SK-N-SH (cell line): ENCODE measurements around the gene TNFRSF18.

Experiments
- EZH2phosphoT487 ChIP-seq: fragments of 200-600 bp; sonication (generic); IDR thresholded peaks from 2 replicates; pipeline ENCODE4 v1.6.1; 2017; ENCODE audit warnings: low read depth, mixed run types, mild to moderate bottlenecking, antibody characterized with exemption, moderate library complexity, borderline replicate concordance
- FOXM1 ChIP-seq: IDR thresholded peaks from 2 replicates; pipeline ENCODE4 v1.4.0; 2012; ENCODE audit warnings: low read depth, mild to moderate bottlenecking
- JUND ChIP-seq: IDR thresholded peaks from 2 replicates; pipeline ENCODE4 v1.4.0; 2012
- POLR2AphosphoS5 ChIP-seq: IDR thresholded peaks from 2 replicates; pipeline ENCODE4 v1.6.1; 2012; ENCODE audit warnings: low read depth, low read length
- TAF1 ChIP-seq: IDR thresholded peaks from 2 replicates; pipeline ENCODE4 v1.6.1; 2012; ENCODE audit warnings: low read depth, mild to moderate bottlenecking, low read length, moderate library complexity, borderline replicate concordance
- TF ChIP-seq, protein P1 (sequence below): IDR thresholded peaks from 2 replicates; pipeline ENCODE4 v1.4.0; 2012; ENCODE audit warnings: low read depth
- TF ChIP-seq, protein P2 (sequence below): fragments of 200-600 bp; sonication (generic); IDR thresholded peaks from 2 replicates; pipeline ENCODE4 v1.6.1; 2017; ENCODE audit warnings: antibody characterized with exemption, mild to moderate bottlenecking, moderate library complexity
- TF ChIP-seq, protein P3 (sequence below): IDR thresholded peaks from 2 replicates; pipeline ENCODE4 v1.6.1; 2012; ENCODE audit warnings: mild to moderate bottlenecking, low read depth, low read length, moderate library complexity

DNA sequence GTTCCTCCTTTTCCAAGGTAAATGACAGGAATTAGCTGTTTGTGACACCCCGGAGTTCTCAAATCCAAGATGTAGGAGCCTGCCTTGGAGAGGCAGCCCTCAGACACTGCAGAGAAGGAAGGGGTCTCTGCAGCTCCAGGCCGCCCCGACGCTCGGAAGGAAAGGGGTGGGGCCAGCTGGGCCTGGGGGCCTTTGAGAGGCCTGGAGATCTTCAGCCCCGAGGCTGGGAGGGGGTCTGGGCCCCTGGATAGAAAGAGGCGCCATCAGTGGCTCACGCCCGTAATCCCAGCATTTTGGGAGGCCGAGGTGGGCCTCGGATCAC lies 1.1 kb upstream of the TNFRSF18 start:
- TF ChIP-seq JUND (no peak), POLR2AphosphoS5 (no peak), EZH2phosphoT487 (no peak), FOXM1 (no peak), TAF1 (no peak)
- TF ChIP-seq, protein P1, sequence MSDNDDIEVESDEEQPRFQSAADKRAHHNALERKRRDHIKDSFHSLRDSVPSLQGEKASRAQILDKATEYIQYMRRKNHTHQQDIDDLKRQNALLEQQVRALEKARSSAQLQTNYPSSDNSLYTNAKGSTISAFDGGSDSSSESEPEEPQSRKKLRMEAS, result no peak
- TF ChIP-seq, protein P2, sequence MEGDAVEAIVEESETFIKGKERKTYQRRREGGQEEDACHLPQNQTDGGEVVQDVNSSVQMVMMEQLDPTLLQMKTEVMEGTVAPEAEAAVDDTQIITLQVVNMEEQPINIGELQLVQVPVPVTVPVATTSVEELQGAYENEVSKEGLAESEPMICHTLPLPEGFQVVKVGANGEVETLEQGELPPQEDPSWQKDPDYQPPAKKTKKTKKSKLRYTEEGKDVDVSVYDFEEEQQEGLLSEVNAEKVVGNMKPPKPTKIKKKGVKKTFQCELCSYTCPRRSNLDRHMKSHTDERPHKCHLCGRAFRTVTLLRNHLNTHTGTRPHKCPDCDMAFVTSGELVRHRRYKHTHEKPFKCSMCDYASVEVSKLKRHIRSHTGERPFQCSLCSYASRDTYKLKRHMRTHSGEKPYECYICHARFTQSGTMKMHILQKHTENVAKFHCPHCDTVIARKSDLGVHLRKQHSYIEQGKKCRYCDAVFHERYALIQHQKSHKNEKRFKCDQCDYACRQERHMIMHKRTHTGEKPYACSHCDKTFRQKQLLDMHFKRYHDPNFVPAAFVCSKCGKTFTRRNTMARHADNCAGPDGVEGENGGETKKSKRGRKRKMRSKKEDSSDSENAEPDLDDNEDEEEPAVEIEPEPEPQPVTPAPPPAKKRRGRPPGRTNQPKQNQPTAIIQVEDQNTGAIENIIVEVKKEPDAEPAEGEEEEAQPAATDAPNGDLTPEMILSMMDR, result no peak
- TF ChIP-seq, protein P3, sequence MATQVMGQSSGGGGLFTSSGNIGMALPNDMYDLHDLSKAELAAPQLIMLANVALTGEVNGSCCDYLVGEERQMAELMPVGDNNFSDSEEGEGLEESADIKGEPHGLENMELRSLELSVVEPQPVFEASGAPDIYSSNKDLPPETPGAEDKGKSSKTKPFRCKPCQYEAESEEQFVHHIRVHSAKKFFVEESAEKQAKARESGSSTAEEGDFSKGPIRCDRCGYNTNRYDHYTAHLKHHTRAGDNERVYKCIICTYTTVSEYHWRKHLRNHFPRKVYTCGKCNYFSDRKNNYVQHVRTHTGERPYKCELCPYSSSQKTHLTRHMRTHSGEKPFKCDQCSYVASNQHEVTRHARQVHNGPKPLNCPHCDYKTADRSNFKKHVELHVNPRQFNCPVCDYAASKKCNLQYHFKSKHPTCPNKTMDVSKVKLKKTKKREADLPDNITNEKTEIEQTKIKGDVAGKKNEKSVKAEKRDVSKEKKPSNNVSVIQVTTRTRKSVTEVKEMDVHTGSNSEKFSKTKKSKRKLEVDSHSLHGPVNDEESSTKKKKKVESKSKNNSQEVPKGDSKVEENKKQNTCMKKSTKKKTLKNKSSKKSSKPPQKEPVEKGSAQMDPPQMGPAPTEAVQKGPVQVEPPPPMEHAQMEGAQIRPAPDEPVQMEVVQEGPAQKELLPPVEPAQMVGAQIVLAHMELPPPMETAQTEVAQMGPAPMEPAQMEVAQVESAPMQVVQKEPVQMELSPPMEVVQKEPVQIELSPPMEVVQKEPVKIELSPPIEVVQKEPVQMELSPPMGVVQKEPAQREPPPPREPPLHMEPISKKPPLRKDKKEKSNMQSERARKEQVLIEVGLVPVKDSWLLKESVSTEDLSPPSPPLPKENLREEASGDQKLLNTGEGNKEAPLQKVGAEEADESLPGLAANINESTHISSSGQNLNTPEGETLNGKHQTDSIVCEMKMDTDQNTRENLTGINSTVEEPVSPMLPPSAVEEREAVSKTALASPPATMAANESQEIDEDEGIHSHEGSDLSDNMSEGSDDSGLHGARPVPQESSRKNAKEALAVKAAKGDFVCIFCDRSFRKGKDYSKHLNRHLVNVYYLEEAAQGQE, result no peak
